NCI-H69 (cell line): ENCODE measurements around the gene ANO7.

Experiments used
- DNase-seq: peaks from one replicate; lab custom pipeline; 2025; lab: John Stamatoyannopoulos, UW

Gene ANO7

GRCh38 chr2:241208058-241208457 is 19.6 kb downstream of the ANO7 start:
- no peak for DNase-seq

DNA sequence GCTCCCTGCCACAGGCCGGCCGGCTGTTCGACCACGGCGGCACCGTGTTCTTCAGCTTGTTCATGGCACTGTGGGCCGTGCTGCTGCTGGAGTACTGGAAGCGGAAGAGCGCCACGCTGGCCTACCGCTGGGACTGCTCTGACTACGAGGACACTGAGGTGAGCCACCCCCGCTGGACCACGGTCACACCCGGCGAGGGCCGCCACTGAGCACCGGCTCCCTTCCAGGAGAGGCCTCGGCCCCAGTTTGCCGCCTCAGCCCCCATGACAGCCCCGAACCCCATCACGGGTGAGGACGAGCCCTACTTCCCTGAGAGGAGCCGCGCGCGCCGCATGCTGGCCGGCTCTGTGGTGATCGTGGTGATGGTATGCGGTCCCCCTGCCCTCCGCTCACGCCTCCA is 20.8 kb downstream of the ANO7 start:
- no peak for DNase-seq

GRCh38 chr2:241211276-241211675 is 22.8 kb downstream of the ANO7 start:
- DNase-seq = peak; percentile 72

- no peak for DNase-seq
Measured at GRCh38 chr2:241213041-241213440, 24.6 kb downstream of the ANO7 start.

DNA sequence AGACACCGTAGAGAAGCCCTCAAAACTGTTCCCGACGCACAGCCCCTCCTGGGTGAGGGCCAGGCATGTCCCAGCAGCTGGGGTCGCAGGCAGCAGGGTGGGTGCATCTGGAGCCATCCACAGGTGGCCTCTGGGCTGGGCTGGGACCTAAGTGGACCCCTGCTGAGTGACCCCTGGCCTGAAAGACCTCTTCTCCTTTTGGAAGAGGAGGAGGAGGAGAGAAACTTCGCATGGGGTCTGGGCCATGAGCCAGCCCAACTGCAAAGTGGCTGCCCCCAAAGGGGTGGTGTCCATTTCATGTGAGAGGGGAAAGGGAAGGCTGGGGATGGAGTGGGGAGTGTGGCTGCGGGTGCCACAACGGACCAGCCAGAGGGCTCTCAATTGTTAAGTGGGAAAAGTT is 25.1 kb downstream of the ANO7 start:
- no peak for DNase-seq

- DNase-seq = no peak
Measured at GRCh38 chr2:241214209-241214608, 25.7 kb downstream of the ANO7 start.

DNA sequence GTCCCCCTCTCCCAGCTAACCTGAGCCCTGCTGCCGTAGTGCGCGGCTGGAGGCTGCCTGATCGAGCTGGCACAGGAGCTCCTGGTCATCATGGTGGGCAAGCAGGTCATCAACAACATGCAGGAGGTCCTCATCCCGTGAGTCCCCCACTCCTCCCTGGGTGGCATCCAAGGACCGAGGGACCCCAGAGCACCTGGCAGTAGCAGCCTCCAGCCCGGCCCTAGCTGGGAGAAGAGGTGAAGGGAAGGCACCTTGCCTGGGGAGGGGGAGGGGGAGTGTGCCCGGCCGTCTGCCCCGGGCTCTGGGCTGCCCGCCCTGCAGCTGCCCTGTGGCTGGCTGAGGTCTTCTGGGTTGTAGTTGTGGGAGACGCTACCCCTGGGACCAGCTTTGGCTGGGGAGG is 26.3 kb downstream of the ANO7 start:
- DNase-seq = no peak

DNA sequence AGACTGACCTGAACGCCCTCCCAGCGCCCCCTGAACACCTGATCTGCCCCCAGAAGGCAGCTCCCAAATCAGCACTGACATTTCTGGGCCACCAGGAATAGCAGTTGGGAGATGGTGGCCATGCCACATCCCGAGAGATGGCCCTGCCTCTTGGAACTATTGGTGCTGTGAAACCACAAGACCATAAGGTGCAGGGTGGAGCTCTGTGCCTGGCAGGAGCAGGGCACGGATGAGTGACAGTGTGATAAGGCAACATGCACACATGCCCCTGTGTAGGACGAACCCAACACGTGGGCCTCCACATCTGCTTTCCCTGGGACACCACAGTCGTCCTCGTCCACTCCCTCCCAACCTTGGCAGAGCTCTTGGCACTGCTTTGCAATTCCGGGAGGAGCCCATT is 26.9 kb downstream of the ANO7 start:
- DNase-seq = no peak

DNA sequence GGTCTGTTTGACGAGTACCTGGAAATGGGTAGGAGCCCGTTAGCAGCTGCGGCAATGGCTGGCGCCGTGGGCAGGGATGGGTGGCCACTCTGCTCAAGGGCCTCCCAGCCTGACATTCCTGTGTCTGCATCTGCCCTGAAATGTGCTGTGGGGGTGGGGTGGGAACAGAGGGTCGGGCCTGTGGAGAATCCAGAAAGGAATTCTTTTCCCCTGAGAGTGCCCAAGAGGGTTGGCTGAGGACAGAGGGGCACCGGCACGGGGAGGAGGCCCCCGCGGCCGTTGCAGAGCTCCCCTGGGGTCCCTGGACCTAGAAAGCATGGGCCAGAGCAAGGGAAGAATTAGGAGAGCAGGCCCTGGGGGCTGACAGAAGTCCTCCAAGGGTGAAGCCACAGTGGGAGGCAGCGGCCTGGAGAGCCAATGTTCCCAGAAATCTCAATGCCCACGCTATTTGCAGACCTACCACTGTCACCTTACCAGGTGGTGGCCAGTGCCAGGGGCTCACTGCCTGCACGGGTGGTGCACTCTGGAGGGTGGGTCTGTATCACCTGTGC is 27.8 kb downstream of the ANO7 start:
- no peak for DNase-seq

- DNase-seq = peak; percentile 68
Measured at GRCh38 chr2:241217320-241218031, 29.0 kb downstream of the ANO7 start.

DNA sequence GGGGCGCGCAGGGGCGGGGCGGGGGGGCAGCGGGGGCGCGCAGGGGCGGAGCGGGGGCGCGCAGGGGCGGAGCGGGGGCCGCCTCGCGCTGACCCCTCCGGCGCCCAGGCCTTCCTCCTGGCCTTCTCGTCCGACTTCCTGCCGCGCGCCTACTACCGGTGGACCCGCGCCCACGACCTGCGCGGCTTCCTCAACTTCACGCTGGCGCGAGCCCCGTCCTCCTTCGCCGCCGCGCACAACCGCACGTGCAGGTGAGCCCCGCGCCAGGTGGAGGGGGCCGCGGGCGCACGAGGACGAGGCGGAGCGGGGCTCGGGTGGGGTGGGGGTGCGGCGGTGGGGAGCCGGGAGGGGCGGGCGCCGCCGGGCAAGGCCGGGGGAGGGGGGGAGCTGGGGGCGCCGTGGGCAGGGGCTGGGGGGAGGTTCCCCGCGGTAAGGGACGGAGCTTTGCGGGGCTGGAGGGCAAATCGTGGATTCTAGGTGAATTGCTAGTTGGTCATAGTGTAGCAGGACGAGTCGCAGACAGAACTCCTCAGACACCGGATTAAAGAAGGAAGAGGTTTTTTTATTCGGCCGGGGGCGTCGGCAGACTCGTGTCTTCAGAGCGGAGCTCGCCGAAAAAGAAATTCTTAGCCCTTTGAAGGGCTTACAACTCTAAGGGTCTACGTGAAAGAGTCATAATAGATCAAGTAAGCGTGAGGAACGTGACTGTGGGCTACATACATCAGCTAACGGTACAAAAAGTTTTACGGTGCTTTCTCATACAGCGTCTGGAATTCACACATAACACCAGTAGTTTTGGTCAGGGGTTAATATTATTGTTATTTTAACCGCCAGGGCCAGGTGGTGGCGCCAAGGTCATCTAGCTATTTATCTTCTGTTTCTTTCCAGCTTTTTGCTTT is 29.9 kb downstream of the ANO7 start:
- peak; percentile 60 for DNase-seq

GRCh38 chr2:241219030-241219382 is 30.5 kb downstream of the ANO7 start:
- DNase-seq = no peak

GRCh38 chr2:241219856-241220356 is 31.4 kb downstream of the ANO7 start:
- no peak for DNase-seq

- DNase-seq = peak; percentile 2
Measured at GRCh38 chr2:241223211-241224017, 34.9 kb downstream of the ANO7 start.

DNA sequence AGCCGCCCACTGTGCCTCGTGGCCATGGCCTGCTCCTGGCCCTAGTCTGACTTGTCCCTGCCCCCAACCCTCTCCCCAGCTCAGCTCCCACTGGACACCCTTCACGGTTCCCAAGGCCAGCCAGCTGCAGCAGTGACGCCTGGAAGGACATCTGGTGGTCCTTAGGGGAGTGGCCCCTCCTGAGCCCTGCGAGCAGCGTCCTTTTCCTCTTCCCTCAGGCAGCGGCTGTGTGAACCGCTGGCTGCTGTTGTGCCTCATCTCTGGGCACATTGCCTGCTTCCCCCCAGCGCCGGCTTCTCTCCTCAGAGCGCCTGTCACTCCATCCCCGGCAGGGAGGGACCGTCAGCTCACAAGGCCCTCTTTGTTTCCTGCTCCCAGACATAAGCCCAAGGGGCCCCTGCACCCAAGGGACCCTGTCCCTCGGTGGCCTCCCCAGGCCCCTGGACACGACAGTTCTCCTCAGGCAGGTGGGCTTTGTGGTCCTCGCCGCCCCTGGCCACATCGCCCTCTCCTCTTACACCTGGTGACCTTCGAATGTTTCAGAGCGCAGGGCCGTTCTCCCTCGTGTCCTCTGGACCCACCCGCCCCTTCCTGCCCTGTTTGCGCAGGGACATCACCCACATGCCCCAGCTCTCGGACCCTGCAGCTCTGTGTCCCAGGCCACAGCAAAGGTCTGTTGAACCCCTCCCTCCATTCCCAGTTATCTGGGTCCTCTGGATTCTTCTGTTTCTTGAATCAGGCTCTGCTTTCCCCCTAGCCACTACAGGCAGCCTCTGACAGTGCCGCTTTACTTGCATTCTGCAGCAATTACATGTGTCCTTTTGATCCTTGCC is 35.8 kb downstream of the ANO7 start:
- DNase-seq = no peak

- DNase-seq = no peak
Measured at GRCh38 chr2:241224851-241225438, 36.5 kb downstream of the ANO7 start.

DNA sequence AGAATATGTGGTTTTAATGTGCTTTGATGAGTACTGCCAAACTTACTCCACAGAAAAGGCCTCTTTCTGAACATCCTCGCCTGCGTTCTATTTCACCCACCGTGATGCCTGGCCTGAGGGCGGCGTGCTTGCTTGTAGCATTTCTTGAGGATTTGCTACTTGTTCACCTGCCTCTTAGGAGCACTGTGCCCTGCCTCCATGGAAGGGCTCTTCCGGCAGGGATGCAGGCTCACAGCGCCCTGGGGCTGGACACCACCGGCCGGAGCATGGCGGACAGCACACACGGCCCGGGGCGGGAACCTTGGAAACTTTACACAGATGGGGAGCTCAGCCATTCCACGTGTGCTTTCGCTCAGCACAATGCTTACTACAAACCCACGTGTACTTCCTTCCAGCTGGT is 37.1 kb downstream of the ANO7 start:
- DNase-seq = no peak

- DNase-seq = no peak
Measured at GRCh38 chr2:241225983-241226382, 37.5 kb downstream of the ANO7 start.

GRCh38 chr2:241226723-241227572 is 38.5 kb downstream of the ANO7 start:
- no peak for DNase-seq

DNA sequence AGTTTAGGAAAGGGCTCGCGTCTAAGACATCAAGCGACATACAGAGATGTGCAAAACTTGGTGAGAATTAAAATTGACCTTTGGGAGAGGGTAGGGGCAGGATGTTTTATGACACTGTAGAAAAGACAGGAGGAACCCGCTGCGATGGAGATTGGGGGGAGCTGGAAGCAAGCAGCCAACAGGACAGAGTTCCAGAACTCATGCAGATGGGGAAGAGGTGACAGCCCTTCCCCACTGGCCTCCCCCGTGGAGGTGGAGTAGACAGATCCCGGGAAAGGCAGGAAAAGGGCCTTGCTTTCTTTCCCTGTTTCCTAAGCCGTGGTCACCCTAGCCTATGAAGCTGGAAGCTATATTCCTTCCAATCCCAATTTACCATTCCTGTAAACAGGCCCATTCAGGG is 39.1 kb downstream of the ANO7 start:
- DNase-seq = no peak
